Jurkat, Clone E6-1 (cell line): ENCODE results near the gene MEGF11.

Experiments
- DNase-seq: peaks from one replicate; pipeline ENCODE4 v3.0.0-alpha.2; 2011; ENCODE audit warnings: low read depth, low spot score
- H3K4me3 ChIP-seq: 2 replicates; pipeline ENCODE4 v1.5.1; 2011; ENCODE audit warnings: mild to moderate bottlenecking, low read length, control low read depth, moderate library complexity

The MEGF11 gene

DNA sequence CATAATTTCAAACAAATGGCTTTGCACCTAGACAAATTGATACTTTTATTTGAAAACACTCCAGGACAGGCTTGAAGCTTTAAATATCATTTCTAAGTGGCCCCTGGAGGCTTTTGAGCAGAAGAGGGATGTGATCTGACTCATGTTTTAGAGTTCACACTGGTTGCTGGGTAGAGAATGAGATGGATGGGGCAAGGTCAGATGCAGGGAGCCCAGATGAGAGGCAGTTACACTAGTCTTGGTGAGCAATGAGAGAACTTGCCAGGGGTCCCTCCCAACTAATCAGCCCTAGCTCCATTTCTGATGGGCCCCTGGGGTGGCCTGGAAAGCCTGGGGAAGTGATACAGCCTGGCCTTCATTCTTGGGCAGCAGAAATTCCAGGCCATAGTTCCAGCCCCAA is 190.4 kb downstream of the MEGF11 start:
- H3K4me3 ChIP-seq, result no peak overlapping the region
- no peak for DNase-seq

- no peak for DNase-seq
- no peak overlapping the region for H3K4me3 ChIP-seq
These were observed 196.5 kb downstream of the MEGF11 start for GRCh38 chr15:66057089-66057488.

DNA sequence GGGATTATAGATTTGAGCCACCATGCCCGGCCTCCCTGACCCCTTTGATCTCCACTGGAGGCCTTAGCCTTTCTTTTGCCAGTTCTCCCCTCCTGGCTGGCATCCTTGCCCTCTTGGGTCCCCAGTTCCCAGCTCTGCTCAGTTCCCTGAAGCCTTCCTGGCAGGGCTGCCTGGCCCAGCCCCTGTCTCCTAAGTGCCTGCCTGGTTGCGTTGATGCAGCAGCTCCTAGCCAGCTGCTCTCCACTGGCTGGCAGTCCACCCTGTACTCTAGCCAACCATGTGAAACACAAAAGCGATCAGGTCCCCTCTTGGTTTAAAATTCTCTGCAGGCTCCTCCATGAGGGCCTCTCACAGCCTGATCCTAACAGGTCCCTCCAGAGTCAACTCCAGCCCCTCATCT is 199.6 kb downstream of the MEGF11 start:
- no peak for DNase-seq
- H3K4me3 ChIP-seq, result no peak overlapping the region

GRCh38 chr15:66051833-66052232 is 201.7 kb downstream of the MEGF11 start:
- no peak for DNase-seq

GRCh38 chr15:66050264-66050663 is 203.3 kb downstream of the MEGF11 start:
- DNase-seq, result no peak
- H3K4me3 ChIP-seq, result no peak overlapping the region

More at GRCh38 chr15:66051833-66052232, 201.7 kb downstream of the MEGF11 start:
- H3K4me3 ChIP-seq, result no peak overlapping the region

DNA sequence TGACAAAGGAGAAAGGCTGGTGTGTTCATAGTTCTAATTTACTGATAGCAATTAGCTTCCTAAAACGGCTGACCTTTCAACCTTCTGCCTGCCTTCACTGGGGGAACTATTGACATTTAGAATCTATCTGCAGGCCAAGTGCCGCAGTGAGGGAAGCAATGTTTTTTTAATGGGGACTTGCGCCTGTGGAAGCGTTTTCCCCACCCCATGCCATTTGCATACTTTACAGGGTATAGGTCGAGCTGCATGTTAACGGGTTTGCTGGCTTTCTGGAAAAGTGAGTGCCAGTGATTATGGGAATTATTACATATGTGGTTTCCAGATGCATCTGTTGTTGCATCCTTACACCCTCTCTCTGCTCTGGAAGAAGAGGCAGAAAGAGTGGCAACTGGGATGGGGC is 204.2 kb downstream of the MEGF11 start:
- H3K4me3 ChIP-seq, result no peak overlapping the region
- no peak for DNase-seq

DNA sequence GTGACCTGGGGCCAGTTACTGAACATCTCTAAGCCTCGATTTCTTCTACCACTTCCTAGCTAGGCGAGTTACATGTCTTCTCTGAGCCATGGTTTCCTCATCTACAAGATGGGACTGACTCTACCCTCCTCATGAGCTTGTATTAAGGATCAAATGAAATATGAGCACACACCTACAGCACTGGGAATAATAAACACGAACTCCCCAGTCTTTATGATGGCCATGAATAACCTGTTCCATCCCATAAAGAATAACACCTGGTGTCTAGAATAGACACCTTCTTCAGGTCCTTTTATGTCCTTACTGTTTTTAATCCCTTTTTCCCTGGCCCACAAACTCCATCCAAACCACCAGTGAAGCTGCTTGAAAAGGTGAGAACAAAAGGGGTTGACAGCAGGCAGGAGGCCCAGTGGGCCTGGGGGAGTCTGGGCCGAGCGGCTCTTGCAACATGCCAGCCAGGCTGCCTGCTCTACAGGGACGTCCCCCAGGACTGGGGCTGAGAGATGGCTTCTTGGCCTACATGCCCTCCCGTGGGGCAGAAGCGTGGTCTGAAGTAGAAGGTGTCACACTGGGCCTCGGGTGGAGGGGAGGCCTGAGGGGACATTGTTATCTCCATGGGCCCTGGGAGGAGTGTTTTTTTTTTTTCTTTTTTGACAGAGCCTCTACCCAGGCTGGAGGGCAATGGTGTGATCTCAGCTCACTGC is 206.1 kb downstream of the MEGF11 start:
- no peak overlapping the region for H3K4me3 ChIP-seq
- DNase-seq, result no peak

DNA sequence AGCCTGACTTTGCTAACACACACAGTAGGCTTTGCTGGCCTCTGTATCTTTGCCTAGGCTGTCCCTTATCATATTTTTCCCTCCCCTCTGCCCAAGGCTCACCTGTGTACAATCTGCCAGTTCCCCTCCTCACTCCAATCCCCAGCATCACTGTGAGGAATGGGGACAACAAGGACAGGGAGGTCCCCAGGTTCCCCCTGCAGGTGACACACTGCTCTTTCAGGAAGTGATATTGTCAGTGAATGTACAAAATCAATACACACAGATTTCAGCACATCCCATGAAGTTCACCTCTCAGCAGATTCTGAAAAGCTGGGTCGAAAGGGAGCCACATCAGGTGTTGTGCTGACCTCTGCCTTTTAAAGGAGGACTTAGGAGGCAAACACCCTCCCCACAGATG is 206.8 kb downstream of the MEGF11 start:
- H3K4me3 ChIP-seq, result no peak overlapping the region
- no peak for DNase-seq

DNA sequence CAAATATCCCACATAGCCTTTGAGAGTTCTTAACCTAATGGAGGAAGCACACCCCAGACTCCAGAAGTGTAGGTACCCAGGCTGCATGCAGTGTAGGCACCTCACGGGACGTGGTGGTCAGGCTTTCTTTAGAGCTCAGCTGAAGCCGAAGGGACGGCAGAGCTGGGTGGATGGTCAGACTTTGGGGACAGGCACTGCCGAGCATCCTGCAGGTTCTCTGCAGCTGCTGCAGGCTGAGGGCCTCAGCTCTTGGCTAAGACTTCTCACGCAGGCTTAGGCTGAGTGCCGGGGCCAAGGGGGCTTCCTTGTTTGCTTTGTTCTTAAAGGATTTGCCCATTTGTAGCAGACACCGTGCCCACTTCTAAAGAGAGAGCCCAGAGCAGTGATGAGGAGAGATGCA is 207.2 kb downstream of the MEGF11 start:
- no peak for DNase-seq
- H3K4me3 ChIP-seq, result no peak overlapping the region

DNA sequence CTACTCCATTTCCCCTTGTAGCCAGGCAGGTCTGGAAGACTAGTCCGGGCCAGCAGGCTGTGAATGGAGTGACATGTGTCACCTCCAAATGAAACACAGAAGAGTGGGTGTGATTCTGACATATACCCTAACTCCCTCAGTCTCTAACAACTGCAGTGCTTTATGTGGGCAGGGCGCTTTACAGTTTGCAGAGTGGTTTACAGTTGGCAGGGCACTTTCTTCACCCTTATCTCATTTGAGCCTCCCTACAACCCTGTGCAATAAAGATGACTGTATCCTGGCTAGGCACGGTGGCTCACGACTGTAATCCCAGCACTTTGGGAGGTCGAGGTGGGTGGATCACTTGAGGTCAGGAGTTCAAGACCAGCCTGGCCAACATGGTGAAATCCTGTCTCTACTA is 208.0 kb downstream of the MEGF11 start:
- H3K4me3 ChIP-seq, result no peak overlapping the region
- no peak for DNase-seq

GRCh38 chr15:66044837-66045236 is 208.7 kb downstream of the MEGF11 start:
- DNase-seq, result no peak
- H3K4me3 ChIP-seq, result no peak overlapping the region

- no peak for DNase-seq
- H3K4me3 ChIP-seq, result no peak overlapping the region
These were observed 210.3 kb downstream of the MEGF11 start for GRCh38 chr15:66043264-66043663.

DNA sequence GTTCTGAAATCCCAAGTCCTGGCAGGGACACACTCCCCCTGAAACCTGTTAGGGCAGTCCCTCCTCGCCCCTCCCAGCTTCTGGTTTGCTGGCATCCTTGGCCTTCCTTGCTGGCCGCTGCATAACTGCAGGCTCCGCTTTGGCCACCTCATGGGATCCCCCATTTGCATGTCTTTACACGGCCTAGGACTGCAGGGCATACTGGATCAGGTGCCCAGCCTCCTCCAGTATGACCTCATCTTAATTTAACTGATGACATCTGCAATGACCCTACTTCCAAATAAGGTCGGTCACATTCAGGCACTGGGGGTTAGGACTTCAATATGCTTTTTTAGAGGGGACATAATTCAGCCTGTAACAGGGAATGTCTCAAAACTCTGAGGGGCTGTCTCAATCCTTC is 210.9 kb downstream of the MEGF11 start:
- H3K4me3 ChIP-seq, result no peak overlapping the region
- DNase-seq, result no peak

GRCh38 chr15:66041276-66041675 is 212.3 kb downstream of the MEGF11 start:
- no peak overlapping the region for H3K4me3 ChIP-seq
- no peak for DNase-seq

GRCh38 chr15:66040211-66040892 is 213.2 kb downstream of the MEGF11 start:
- H3K4me3 ChIP-seq, result no peak overlapping the region
- DNase-seq, result no peak

DNA sequence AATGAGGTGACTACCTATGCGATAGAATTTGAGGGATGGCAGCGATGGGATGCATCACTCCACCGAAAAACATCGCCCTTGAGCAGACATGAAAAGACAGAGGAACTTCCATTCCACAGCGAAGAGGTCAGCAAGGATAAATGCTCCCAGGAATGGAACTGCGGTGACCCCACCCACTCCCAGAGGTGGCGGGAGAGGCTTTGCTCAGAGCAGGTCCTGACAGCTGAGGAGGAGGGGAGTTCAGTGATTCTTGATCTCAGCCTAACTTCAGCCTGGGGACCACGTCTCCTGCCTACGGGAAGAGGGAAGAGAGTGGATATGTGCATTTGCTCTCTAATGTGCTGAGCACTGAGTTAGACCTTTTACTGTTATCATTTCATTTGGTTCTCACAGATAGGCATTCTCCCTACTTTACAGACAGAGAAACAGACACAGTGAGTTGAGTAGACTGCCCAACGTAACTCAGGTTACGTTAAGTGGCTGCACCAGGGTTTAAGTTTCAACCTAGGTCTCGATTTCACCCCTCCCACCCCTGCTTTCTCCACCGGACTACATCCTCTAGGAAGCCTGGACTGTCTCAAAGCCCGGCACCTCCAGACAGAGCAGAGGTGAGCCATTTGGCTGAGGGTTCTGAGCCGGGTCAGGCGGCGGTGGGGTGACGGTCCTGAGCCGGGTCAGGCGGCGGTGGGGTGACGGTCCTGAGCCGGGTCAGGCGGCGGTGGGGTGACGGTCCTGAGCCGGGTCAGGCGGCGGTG is 214.3 kb downstream of the MEGF11 start:
- DNase-seq, result no peak

DNA sequence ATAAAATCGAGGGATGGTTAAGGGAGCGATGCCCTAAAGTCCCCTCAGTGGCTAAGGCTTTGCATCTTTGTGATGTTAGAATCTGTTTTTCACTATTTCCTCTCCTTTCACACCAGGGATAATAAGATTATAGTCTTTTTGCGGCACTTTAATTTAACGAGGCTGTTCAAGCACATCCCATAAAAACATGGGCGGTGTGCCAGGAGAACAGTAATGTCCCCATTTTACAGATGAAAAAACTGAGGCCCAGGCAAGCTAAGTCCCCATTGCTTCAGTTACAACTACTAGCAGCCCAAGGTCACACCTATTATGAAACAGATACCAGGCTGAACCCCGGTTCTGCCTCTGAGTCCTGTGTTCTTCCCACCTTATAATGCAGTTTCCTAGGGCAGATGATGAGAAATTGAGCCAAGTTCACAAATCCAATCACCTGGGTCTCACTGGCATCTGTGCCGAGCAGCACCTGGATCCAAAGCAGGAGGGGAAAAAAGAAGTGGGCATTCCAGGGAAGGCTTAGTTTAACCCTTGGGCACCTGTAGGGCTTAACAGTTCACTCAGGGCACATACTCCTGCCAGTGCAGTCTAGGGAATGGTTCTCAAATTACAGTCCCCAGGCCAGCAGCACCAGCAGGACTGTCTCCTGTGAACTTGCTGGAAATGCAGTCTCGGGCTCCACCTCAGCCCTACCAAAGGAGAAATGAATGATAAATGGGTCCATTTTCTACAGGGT is 215.0 kb downstream of the MEGF11 start:
- DNase-seq, result no peak

More for the DNA sequence above, 214.3 kb downstream of the MEGF11 start:
- H3K4me3 ChIP-seq, result no peak overlapping the region

DNA sequence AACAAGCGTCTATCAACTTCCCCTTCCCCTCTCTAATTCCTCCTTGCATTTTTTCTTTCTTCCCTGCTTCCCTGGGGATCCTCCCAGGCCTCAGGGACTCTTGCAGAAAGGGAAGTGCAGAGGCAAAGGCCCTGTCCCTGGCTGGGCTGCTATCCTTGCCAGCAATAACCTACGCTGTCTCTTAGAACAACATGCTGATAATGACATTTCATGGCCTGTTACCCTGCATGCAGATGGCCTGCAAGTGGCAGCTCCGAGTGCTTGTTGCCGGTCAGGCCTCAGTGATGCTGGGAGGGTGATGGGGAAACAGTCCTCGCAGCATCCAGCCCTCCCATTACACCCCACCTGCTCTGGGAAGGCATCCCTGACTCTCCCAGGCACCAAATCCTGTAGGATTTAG is 216.7 kb downstream of the MEGF11 start:
- no peak overlapping the region for H3K4me3 ChIP-seq
- no peak for DNase-seq

More for the DNA sequence above, 215.0 kb downstream of the MEGF11 start:
- H3K4me3 ChIP-seq, result no peak overlapping the region

GRCh38 chr15:66035901-66036300 is 217.6 kb downstream of the MEGF11 start:
- no peak overlapping the region for H3K4me3 ChIP-seq
- DNase-seq, result no peak

- H3K4me3 ChIP-seq, result no peak overlapping the region
- DNase-seq, result no peak
These were observed 220.4 kb downstream of the MEGF11 start for GRCh38 chr15:66033143-66033542.
